H4 (cell line): ENCODE data around the gene USP17L26. TPM values are rescaled to one million over a fixed set of nuclear protein-coding genes. Genes with fewer than 3 reads are reported as not detected.
"Not testable (repeated sequence)": the region's sequence is repeated elsewhere in the genome, so short reads cannot be mapped to it uniquely, and the experiment has no call there.

ENCODE experiments used
- DNase-seq: peaks from one replicate; pipeline ENCODE4 v3.0.0-alpha.2; 2015; ENCODE audit warnings: low spot score
- total RNA-seq: library from RNA; depleted of rRNA; stranded (reverse); fragments of >200 nt; shearing (Covaris generic); gene quantifications from 2 replicates; pipeline ENCODE4 v1.2.3, GENCODE V29; 2014; rRNA removed

The USP17L26 gene
- total RNA-seq: not detected in 2 replicates

- not testable (repeated sequence) for DNase-seq
Observed at GRCh38 chr4:9334358-9334757, at the start of gene USP17L26. TSS of gene USP17L26 (plus strand) at chr4:9334658. CDS start at chr4:9334658, 0 bp downstream.

- not testable (repeated sequence) for DNase-seq
Observed at GRCh38 chr4:9324191-9324590, 10.3 kb upstream of the USP17L26 start.

GRCh38 chr4:9324865-9325264 lies 9.6 kb upstream of the USP17L26 start, which contains the start of gene USP17L24:
TSS of gene USP17L24 (plus strand) at chr4:9325165. CDS start at chr4:9325165, 0 bp downstream.
- not testable (repeated sequence) for DNase-seq

GRCh38 chr4:9329611-9330010 lies 4.8 kb upstream of the USP17L26 start, which contains the start of gene USP17L25:
TSS of gene USP17L25 (plus strand) at chr4:9329911. CDS start at chr4:9329911, 0 bp downstream.
- not testable (repeated sequence) for DNase-seq

GRCh38 chr4:9339103-9339502 lies 4.6 kb downstream of the USP17L26 start, which contains the start of gene USP17L5:
TSS of gene USP17L5 (plus strand) at chr4:9339403. CDS start at chr4:9339403, 0 bp downstream.
- not testable (repeated sequence) for DNase-seq

GRCh38 chr4:9343848-9344247 lies 9.4 kb downstream of the USP17L26 start, which contains the start of gene USP17L27:
TSS of gene USP17L27 (plus strand) at chr4:9344148. CDS start at chr4:9344148, 0 bp downstream.
- DNase-seq: not testable (repeated sequence)

GRCh38 chr4:9348593-9348992 lies 14.1 kb downstream of the USP17L26 start, which contains the start of gene USP17L28:
TSS of gene USP17L28 (plus strand) at chr4:9348893. CDS start at chr4:9348893, 0 bp downstream.
- DNase-seq: not testable (repeated sequence)

GRCh38 chr4:9350866-9351265 lies 16.4 kb downstream of the USP17L26 start:
- not testable (repeated sequence) for DNase-seq

GRCh38 chr4:9353338-9353737 lies 18.9 kb downstream of the USP17L26 start, which contains the start of gene USP17L29:
TSS of gene USP17L29 (plus strand) at chr4:9353638. CDS start at chr4:9353638, 0 bp downstream.
- not testable (repeated sequence) for DNase-seq

- not testable (repeated sequence) for DNase-seq
Observed at GRCh38 chr4:9362829-9363228, 28.4 kb downstream of the USP17L26 start, which contains the start of gene USP17L30. TSS of gene USP17L30 (plus strand) at chr4:9363129. CDS start at chr4:9363129, 0 bp downstream.

GRCh38 chr4:9379881-9380280 lies 45.4 kb downstream of the USP17L26 start:
- DNase-seq: not testable (repeated sequence)

GRCh38 chr4:9381012-9381534 lies 46.6 kb downstream of the USP17L26 start:
- not testable (repeated sequence) for DNase-seq

- no peak for DNase-seq
Observed at GRCh38 chr4:9384126-9384525, 49.7 kb downstream of the USP17L26 start.

Other genes with a start within 250 kb of the USP17L26 start
- gene FAM90A26, start 164.2 kb upstream of the USP17L26 start, total RNA-seq: not detected in 2 replicates
- gene USP17L10, start 124.0 kb upstream of the USP17L26 start, total RNA-seq: not detected in 2 replicates
- gene USP17L11, start 119.3 kb upstream of the USP17L26 start, total RNA-seq: not detected in 2 replicates
- not detected in 2 replicates for gene USP17L12, start 114.5 kb upstream of the USP17L26 start, total RNA-seq
- not detected in 2 replicates for gene USP17L13, start 109.8 kb upstream of the USP17L26 start, total RNA-seq
- gene USP17L15, start 100.3 kb upstream of the USP17L26 start, total RNA-seq: not detected in 2 replicates
- gene USP17L17, start 90.8 kb upstream of the USP17L26 start, total RNA-seq: not detected in 2 replicates
- not detected in 2 replicates for gene USP17L18, start 86.0 kb upstream of the USP17L26 start, total RNA-seq
- gene USP17L19, start 81.3 kb upstream of the USP17L26 start, total RNA-seq: not detected in 2 replicates
- gene USP17L20, start 76.5 kb upstream of the USP17L26 start, total RNA-seq: not detected in 2 replicates
- not detected in 2 replicates for gene USP17L21, start 71.8 kb upstream of the USP17L26 start, total RNA-seq
- not detected in 2 replicates for gene USP17L22, start 67.0 kb upstream of the USP17L26 start, total RNA-seq
- gene USP17L24, start 9.5 kb upstream of the USP17L26 start, total RNA-seq: not detected in 2 replicates
- gene USP17L25, start 4.7 kb upstream of the USP17L26 start, total RNA-seq: not detected in 2 replicates
- gene USP17L5, start 4.7 kb downstream of the USP17L26 start, total RNA-seq: not detected in 2 replicates
- not detected in 2 replicates for gene USP17L27, start 9.5 kb downstream of the USP17L26 start, total RNA-seq
- not detected in 2 replicates for gene USP17L28, start 14.2 kb downstream of the USP17L26 start, total RNA-seq
- gene USP17L29, start 19.0 kb downstream of the USP17L26 start, total RNA-seq: not detected in 2 replicates
- not detected in 2 replicates for gene USP17L30, start 28.5 kb downstream of the USP17L26 start, total RNA-seq
- not detected in 2 replicates for gene DEFB131A, start 109.8 kb downstream of the USP17L26 start, total RNA-seq